Neural crest cell (in vitro differentiated cells): ENCODE measurements around the gene RPH3AL. TPM values are rescaled to one million over a fixed set of nuclear protein-coding genes. Genes with fewer than 3 reads are reported as not detected.

Experiments used
- DNase-seq: peaks from one replicate; pipeline ENCODE4 v3.0.0; 2021; ENCODE audit warnings: low read depth, mixed read lengths, low spot score
- H3K27ac Mint-ChIP-seq: one replicate; pipeline ENCODE4 v1.8.0; 2021; ENCODE audit warnings: mild to moderate bottlenecking, mixed read lengths; ENCODE audit not compliant: unreplicated experiment
- H3K27me3 Mint-ChIP-seq: 2 replicates; pipeline ENCODE4 v1.8.0; 2021; ENCODE audit warnings: low read depth, mild to moderate bottlenecking, mixed read lengths
- H3K36me3 Mint-ChIP-seq: 2 replicates; pipeline ENCODE4 v1.8.0; 2021; ENCODE audit warnings: low read depth, mild to moderate bottlenecking, mixed read lengths
- H3K4me1 Mint-ChIP-seq: 2 replicates; pipeline ENCODE4 v1.8.0; 2021; ENCODE audit warnings: mixed read lengths
- H3K4me3 Mint-ChIP-seq: one replicate; pipeline ENCODE4 v1.8.0; 2021; ENCODE audit warnings: mild to moderate bottlenecking, mixed read lengths
- H3K9me3 Mint-ChIP-seq: 2 replicates; pipeline ENCODE4 v1.8.0; 2021; ENCODE audit warnings: mixed read lengths
- CTCF ChIP-seq: fragments of 200-600 bp; sonication (generic); conservative IDR thresholded peaks from 2 replicates; pipeline ENCODE4 v1.5.0; 2021; ENCODE audit warnings: antibody characterized with exemption, mild to moderate bottlenecking
- total RNA-seq: library from RNA; stranded (reverse); gene quantifications from 2 replicates; pipeline ENCODE4 v1.2.1, GENCODE V29; 2021

The RPH3AL gene
- total RNA-seq, 1 donor from 2014 or later = 1.9 TPM

GRCh38 chr17:285751-286422, 66.7 kb downstream of the RPH3AL start:
- no peaks in the 10 kb centered on the region for H3K36me3 Mint-ChIP-seq
- no peak for DNase-seq
- no peak overlapping the region for H3K4me3 Mint-ChIP-seq
- no peak overlapping the region for H3K27ac Mint-ChIP-seq
- H3K27me3 Mint-ChIP-seq = no peaks in the 10 kb centered on the region
- H3K9me3 Mint-ChIP-seq = no peaks in the 10 kb centered on the region
- no peak for TF ChIP-seq CTCF
- H3K4me1 Mint-ChIP-seq = no peaks in the 10 kb centered on the region

- Mint-ChIP-seq H3K4me3 (no peak overlapping the region), H3K36me3 (no peaks in the 10 kb centered on the region), H3K27ac (no peak overlapping the region), H3K27me3 (no peaks in the 10 kb centered on the region), H3K9me3 (no peaks in the 10 kb centered on the region), H3K4me1 (no peaks in the 10 kb centered on the region)
- DNase-seq = no peak
- TF ChIP-seq CTCF = no peak
Observed at GRCh38 chr17:284676-285355, 67.8 kb downstream of the RPH3AL start.

DNA sequence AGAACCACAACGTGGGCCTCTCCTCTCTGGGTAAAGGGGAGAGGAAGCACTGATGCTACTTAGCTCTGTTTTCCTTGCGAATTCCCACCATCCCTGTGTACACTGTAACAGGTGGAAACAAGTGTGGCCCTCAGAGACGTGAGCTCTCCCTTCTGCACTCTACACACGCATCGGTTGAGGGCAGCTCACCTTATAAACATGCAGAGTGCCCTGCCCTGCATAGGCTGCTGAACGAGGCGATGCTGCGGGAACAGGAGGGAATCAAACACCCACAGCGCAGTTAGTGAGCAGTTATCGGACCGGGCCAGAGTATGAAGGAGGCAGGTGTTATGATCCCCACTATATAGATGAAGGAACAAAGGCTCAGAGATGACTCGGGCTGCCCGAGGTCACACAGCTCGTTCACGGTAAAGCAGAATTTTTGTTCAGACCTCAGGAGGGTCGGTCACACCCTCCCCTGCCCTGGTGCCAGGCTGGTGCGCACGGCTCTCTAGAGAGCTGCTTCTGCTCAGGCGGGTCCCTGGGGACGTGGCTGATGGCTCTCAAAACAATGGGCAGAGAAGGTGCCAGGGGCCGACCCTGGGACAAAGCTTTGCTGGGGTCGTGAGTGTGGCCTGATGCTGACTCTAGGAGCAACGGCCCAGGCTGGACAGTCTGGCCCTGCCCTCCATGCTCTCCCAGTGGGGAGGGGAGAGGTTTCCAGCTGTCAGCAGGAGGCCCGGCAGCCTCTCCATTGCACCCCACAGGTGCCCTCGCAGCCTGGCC, 68.5 kb downstream of the RPH3AL start:
- TF ChIP-seq CTCF = no peak
- no peaks in the 10 kb centered on the region for H3K4me1 Mint-ChIP-seq
- no peak for DNase-seq
- H3K27me3 Mint-ChIP-seq = no peaks in the 10 kb centered on the region
- no peak overlapping the region for H3K27ac Mint-ChIP-seq
- no peak overlapping the region for H3K4me3 Mint-ChIP-seq
- H3K36me3 Mint-ChIP-seq = no peaks in the 10 kb centered on the region
- H3K9me3 Mint-ChIP-seq = no peaks in the 10 kb centered on the region

- H3K27ac Mint-ChIP-seq = no peak overlapping the region
Observed at GRCh38 chr17:282912-283882, 69.4 kb downstream of the RPH3AL start.

More at GRCh38 chr17:282912-283882, 69.4 kb downstream of the RPH3AL start:
- H3K9me3 Mint-ChIP-seq = no peaks in the 10 kb centered on the region
- H3K36me3 Mint-ChIP-seq = no peaks in the 10 kb centered on the region
- TF ChIP-seq CTCF = no peak
- peaks cover 5% of the 10 kb centered on the region for H3K27me3 Mint-ChIP-seq
- no peaks in the 10 kb centered on the region for H3K4me1 Mint-ChIP-seq
- DNase-seq = no peak
- no peak overlapping the region for H3K4me3 Mint-ChIP-seq
